Stimulated activated naive CD8-positive, alpha-beta T cell treated with anti-CD3 and anti-CD28 coated beads, Interleukin-15, Interleukin-2, amounts not matched to agents 100 U/mL and 50 U/mL, for 24 hours (primary cell): ENCODE data around the gene DCBLD2.

Experiments
- ATAC-seq: fragments of 150-1000 bp; cut with Tn5 transposase; one replicate; pipeline ENCODE4 v1.10.0; 2021
- DNase-seq: peaks from one replicate; pipeline ENCODE4 v3.0.0; 2021

Gene DCBLD2

DNA sequence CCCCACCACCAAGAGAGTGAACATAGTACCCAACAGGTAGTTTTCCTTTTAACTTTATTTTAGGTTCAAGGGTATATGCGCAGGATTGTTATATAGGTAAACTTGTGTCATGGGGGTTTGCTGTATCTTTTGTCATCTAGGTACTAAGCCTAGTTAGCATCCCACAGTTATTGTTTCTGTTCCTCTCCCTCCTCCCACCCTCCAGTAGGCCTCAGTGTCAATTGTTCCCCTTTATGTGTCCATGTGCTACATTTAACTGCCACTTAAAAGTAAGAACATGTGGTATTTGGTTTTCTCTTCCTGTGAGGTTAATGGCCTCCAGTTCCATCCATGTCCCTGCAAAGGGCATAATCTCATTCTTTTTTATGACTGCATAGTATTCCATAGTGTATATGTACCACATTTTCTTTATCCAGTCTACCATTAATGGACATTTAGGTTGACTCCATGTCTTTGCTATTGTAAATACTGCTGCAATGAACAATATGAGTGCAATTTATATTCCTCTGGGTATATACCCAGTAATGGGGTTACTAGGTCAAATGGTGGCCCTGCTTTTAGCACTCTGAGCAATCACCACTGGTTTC, 72.2 kb downstream of the DCBLD2 start:
- no peak for ATAC-seq
- no peak for DNase-seq

DNA sequence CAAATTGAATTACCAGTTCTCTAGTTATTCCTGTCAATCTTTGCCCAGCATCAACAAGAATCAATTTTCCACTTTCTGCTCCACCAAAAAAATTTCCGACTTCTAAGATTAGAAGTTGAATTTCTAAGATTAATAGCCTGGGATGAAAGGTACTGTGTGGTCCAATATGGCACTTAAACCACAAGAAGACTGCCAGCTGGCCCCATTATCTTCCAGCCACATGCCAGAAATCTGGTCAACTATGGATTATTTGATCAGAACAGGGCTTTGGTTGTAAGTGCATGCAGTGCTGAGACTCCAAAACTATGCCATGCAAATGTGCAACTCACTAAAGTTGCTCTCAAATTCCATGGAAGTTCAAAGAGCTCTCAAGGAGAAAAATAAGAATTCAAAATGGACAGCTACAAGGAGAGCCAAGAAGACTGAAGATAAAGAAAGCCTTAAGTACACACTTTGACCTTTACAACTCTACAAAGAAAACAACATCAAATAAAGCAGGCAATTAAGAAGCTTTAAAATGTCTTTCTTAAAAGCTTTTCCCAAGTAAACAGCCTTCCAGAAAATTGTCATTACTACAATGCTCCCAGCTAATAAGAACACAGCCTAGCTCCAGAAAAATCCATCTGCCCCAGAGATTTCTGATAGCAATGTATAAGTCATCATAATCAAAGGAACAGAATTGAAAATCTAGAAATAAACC, 74.1 kb downstream of the DCBLD2 start:
- ATAC-seq (no peak), DNase-seq (no peak)

DNA sequence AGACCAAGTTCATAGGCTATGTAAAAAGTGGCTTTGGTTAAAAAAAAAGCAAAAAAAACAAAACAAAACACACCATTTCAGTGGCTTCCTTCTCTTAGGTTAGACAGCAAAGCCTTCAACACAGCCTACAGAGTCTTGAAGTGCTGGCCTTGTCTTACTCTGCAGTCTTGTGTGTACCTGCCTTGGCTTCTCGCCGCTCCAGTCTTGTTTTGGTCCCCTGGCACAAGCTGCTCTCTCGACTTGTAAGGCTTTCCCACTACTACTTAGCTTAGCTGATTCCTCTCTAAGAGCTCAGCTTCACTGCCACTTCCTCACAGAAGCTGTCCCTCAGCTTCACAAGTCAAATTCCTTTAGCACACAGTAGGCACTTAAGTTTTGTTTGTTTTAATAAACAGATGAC, 75.4 kb downstream of the DCBLD2 start:
- ATAC-seq, result no peak
- no peak for DNase-seq

DNA sequence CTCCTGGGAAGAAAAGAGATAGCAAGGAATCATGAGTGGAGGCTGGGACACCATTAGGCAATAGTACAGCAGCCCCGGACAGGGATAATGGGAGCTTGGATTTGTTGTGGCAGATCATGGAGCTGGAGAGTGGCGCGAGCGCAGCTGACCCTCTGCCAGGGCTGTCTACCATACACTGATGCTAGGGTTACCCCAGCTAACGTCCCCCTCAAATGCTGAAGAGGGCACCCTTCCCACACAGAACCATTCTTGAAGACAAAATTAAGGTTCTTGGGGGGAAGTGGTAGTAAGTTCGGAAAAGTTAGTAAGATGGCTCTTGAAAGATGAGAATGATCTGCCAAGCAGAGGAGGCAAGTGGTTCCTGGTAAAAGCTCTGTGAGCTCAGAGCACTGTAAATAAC, 77.2 kb downstream of the DCBLD2 start:
- DNase-seq, result no peak
- ATAC-seq, result no peak

DNA sequence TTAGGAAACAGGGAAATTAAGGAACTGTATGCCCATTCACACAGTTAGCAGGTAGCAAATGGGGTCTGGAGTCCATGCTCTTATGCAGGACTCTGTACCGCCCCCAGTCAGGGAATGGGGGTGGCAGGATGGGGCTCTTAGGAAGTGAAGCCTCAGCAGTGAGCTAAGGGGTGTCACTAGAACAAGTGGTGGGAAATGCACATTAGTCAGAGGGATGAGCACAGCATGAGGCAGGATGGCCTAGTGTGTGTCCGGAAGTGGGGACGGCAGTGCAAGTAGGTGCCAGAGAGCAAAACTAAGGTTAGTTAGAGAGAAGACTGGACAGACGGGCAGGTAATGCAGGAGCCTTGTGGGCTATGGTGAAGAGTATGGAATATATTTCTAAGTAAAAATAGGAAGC, 77.7 kb downstream of the DCBLD2 start:
- no peak for ATAC-seq
- no peak for DNase-seq

DNA sequence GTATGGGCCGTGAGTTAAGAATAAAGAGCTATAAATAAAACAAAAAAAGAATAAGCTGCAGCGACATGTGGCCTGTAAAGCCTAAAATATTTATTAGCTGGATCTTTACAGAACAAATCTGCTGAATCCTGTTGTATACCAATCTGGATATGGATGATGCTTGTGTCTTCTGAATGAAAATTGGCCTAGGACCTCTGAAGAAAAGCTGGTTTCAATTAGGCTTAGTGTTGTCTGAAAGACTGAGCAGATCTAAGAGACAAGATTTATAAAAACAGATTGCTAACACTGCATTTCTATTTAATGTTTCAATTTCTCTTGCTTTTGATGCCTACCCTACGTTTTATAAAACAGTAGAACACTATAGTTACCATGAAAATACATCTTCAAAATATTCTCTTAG, 80.4 kb downstream of the DCBLD2 start:
- no peak for ATAC-seq
- DNase-seq, result no peak

DNA sequence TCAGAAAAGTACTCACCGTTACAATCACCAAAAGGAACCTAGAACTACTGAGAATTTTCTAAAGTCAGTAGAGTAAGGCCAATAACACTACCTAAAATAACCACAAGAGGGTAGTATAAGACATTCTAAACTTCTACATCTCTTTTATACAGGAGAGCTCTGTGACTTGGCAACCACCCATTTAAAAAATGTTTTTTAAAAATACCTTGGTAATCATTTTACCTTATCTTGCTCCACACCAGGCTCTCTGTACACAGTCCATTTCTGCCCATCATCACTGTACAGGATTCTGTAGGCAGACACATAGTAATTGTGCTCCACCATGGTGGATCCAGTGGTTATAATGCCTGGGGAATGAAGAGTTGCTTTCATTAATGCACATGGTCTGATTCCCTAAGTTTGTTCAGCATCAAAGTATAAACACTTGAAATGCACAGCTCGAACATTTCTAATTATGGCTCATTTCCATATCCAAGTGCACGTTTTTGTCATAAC, 83.9 kb downstream of the DCBLD2 start:
- ATAC-seq, result peak; percentile 61
- no peak for DNase-seq

DNA sequence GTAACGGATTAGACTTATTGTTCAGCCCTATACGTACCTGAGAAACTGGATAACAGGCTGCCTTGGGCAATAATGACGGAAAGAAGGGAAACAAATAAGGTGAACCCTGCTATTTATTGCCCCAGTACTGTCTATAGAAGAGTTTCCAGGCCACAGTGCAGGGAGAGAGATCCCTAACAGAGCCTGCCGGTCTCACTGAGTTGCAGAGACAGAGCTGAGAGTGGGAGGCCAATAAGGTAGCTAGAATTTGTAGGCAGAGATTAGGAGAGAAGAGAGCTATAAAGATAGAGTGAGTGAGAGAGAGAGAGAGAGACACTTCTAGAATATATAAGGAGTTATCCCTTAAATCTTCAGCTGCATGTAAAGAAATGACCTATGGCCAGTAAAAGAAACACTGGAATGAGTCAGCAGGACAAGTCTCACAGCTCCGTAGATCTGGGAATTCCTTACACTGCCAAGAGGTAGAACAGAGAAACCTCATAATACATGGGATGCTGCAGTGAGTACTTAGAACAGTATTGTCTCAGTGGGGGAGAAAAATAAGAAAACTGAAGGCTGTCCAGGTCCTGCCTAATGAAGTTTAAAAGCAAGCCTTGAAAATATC, 86.6 kb downstream of the DCBLD2 start:
- DNase-seq (no peak), ATAC-seq (no peak)

DNA sequence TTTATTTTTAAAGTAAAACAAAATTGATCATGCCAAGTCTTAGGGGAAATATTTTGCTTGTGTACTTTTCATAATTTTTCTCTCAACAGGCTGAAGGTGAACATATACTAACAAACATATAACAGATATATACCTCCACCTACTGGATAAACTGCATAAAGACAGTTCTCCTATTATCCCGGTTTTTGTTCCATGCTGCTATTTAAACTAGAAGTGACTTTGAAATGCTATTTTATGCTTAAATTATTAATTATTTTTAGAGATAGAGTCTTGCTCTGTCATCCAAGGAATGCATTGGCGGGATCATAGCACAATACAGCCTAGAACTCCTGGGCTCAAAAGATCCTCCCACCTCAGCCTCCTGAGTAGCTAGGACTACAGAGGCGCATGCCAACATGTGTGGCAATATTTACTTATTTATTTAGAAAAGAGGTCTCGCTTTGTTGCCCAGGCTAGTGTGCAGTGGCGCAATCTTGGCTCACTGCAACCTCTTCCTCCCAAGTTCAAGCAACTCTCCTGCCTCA, 88.6 kb downstream of the DCBLD2 start:
- DNase-seq, result no peak
- ATAC-seq, result no peak

DNA sequence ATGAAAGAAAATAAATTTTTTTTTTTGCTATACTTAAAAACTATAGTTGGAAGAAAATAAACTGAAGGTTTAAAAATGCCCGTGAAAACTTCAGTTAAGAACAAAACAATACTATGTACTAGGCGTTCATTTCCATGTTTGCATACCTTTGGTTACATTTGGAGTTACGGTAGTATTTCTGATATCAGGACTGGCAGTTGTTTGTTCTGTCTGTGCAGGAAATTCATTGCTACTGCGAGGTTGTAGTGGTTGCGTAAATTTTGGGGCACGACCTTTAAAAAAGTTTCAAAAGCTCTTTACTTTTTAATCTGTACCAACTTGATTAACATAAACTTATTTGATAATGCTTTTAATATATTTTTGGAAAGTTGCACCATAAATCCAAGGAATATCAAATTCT, 90.4 kb downstream of the DCBLD2 start:
- DNase-seq (no peak), ATAC-seq (no peak)

DNA sequence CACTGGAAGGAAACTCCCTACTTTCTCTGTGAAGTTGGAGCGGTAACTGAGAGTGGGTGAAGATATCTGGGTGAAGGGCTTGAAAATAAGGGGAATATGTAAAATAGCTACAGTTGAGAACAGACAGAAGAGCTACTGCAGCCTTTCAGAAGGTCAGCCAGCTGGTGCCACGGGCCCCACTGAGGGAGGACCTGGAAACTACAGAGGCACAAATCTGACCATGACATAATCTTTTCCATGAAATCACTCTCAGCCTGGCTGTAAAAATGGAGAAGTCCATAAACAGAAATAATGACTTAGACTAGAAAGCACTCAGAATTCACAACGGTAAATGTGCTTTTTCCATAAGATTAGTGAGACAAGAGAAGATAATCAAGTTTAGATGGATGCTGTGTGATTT, 91.9 kb downstream of the DCBLD2 start:
- no peak for ATAC-seq
- no peak for DNase-seq

DNA sequence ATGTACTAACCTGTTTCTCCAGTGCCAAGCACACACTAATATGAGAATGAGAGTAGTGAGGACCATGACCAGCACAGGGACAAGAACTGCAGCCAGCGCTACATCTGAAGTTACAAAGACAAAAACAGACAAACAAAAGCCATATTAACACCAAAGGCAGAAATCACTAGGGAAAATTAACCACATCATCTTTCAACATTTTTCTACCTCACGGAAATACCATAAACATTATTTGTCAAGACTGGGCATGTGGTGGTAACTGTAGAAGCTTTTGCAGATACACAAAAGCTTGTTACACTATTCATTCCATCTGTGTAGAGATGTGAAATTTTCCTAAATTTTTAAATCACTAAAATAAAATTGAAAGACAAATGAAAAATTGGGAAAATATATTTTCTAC, 93.4 kb downstream of the DCBLD2 start:
- ATAC-seq, result no peak
- DNase-seq, result no peak

DNA sequence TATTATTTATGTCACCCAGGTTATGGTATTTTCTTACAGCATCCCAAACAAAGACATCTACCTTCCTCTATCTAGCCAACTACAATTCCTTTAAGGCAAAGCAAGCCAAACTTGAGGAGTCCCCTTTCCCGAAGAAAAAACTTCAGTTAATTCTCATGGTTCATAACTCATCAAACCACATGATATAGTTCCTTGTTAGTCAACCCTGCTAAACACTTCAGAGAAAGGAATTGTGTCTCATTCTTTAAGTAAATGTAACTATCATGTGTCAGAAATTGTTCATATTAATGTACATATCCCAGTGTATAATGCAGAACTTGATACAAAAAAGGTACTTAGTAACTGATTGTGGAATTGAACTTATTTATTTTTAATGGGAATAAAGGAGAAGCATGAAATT, 93.9 kb downstream of the DCBLD2 start:
- DNase-seq, result no peak
- ATAC-seq, result no peak

DNA sequence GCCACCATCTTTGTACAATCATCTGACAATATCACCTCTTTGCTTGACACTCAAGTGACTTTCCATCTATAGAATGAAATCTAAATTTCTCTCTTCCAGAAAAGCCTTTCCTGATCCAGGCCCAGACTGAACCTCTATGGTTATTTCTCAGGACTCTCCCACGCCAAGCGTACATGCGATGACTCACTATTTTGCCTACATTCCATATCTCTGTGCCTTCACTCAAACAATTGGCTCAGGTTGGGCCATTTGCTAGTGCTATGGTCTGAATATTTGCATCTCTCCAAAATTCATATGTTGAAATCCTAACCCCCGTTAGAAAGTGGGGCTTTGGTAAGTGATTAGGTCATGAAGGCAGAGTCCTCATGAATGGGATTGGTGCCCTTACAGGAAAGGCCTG, 94.5 kb downstream of the DCBLD2 start:
- ATAC-seq (no peak), DNase-seq (no peak)

DNA sequence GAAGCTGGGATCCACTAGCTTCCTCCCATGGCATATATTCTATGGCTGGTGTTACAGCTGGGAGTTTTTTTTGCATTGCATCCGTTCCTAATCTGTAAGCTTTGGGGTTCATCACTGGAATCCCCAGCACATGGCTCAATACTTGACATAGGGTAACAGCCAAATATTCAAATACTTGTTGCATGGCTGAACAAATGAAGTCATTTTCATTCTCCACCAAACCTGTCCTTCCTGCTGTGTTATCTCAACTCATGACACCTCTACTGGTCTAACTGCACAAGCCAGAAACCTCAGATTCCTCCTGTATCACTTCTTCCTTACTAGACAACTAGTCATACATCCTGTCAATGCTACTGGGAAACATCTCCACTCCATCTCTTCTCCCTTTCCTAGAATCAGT, 95.0 kb downstream of the DCBLD2 start:
- ATAC-seq, result no peak
- DNase-seq, result no peak

DNA sequence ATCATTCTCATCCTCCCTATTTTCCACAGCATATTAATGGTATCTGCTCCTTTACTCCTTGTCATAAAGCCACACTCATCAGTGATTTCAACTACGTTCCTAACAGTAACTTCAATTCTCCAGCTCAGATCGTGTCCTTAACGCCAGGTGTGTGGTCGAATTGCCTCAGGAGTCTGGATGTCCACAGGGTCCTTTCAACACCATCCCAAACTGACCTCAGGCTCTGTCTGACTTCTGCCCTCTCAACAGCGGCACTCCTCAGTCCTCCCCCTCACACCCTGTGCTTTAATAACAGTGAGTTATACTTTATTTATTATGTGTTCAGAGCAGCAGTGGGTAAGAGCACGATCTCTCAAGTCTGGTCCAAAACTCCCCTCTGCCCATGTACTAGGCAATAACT, 95.9 kb downstream of the DCBLD2 start:
- no peak for ATAC-seq

DNA sequence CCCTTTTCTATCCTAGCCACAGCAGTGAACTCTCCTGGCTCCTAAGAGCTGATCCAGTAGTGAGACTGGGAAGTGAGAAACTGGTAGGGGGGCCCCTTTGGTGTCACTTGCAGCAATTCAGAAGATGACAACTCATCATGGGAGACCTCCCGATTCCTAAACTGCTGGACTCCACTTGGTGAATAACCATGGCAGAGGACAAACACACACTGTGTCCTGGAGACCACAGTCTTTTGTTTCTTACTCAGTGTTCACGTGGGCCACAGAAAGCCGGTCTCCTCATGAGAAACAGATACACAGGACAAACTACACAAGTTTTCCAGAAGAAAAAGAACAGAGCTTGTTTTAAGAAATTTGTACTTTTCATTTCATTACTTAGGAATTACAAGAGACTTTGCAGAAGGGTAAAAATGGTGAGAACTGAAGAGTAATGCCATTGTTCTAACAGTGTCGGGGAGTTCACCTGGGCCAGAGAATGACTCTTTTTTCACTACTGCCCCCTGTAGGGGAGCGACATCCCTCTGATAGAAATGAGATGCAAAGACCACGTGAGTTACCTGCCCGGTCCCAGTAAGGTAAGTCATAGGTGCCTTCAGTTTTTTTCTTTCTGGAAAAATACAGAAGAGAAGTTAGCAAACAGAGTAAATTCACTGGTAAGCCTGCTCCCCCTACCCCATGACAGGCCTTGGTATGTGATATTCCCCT, 100.3 kb downstream of the DCBLD2 start:
- DNase-seq, result no peak
- no peak for ATAC-seq

More for the DNA sequence above, 95.9 kb downstream of the DCBLD2 start:
- no peak for DNase-seq

DNA sequence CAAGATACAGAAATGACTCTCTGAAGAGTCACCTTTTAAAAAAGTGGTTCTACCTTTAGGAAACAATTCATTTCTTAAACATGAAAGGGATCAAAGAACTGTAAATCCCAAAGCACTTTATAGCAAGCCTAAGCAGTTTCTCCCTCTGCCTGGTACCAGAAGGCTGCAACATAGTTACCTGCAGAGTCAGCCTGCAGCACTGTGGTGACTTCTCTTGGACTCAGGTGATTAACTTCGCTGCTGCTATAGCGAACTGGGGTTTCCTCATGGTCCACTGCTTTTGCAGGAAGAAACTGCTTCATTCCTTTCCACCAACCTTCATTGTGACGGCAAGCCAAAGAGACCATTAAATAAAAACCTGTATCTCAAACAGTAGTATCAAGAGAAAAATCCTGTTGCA, 101.1 kb downstream of the DCBLD2 start:
- no peak for DNase-seq
- ATAC-seq, result no peak

DNA sequence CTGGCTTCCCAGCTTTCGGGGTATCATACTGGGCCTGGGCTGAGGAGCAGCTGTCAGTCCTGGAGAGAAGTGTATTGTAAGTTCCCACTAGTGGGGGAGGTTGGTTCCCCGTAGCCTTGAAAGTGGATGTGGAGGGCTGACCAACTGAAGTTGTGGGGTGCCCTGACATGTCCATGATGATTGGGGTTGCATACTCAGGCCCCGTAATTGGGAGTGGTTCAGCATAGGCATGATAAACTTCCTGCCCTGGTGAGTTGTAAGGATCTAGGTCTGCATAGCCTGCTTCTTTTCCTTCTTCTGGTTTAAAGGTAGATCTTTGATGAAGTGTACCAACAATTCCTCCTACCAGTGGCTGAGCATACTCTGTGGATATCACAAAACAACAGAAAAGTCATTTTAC, 102.0 kb downstream of the DCBLD2 start:
- DNase-seq (no peak), ATAC-seq (no peak)

DNA sequence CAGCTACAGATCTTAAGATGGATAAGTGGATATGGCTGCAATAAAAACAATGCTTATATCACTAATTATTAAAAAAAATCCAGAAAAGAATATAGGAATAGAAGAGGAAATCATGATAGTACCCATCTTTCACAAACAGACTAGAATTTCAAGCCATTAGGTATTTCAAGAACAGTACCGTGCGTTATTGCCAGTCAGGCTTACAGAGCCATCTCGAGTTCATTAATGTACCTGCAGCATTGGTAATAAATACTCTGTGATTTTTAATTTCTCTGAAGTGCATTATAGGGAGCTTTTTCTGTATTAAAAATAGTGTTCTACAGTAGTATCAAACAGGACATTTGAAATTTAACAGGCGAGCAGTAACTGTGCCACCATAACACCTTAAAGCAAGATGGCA, 102.7 kb downstream of the DCBLD2 start:
- ATAC-seq, result no peak
- no peak for DNase-seq

DNA sequence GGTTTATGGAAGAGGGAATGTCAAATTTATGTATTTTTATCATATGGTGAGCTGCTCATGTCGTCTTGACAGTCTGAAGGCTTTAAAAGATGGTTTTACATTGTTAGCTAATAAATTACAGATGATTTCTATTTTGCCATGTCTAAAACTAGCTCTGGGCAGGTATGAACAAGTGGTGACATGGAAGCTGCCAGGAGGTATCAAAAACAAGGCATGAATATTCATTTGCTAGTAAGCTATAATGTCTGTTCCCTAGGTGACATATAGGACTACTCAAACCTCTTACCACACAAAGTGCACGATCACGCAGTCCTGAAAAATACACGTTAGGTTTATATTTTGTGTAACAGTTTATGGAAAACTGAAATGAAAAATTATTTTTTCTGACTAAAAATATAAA, 103.6 kb downstream of the DCBLD2 start:
- no peak for DNase-seq
- ATAC-seq, result no peak

DNA sequence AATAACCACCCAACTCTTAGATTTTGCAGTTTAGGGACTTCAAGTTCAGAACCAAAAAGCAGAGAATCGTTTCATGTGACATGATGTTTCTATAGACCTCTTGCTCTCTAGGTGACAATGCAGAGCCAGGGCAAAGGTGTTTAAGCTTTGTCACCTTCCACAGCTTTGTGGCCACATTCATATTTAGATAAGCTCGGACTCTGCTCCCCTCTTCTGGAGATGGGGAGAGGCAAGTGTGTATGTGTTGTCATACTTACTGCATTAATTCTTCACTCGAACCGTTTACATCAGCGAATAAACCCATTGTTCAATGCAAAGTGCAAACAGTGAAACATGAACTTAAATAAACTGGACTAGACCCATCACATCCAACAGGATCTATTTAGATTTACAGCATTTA, 105.2 kb downstream of the DCBLD2 start:
- ATAC-seq (no peak), DNase-seq (no peak)

DNA sequence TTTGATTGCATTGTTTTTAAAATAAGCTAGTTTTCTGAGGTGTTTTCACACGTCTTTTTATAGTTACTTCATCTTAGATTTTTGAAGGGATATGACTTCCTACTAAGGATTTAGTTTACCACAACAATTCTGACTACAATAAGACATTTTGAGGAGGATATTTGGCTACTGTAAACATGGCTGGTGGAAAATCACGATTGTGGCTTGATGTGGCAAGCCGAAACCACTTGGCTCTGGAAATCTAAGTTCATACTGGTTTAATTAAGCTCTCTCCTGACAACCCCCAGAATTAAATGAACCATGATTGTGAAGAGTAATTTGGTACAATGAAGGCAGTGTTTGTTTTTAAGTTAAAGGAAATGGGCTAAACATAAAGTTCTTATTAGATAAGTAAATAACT, 107.5 kb downstream of the DCBLD2 start:
- DNase-seq (no peak), ATAC-seq (no peak)
